HG03025 (cell line): Measurements from ENCODE around the gene NLGN2.

Source experiments
- ATAC-seq: cut with Tn5 transposase; IDR thresholded peaks from one replicate; pipeline ENCODE4 v1.9.1; 2021; ENCODE audit warnings: mild to moderate bottlenecking, moderate library complexity; ENCODE audit not compliant: unreplicated experiment, low FRiP score

The NLGN2 gene

DNA sequence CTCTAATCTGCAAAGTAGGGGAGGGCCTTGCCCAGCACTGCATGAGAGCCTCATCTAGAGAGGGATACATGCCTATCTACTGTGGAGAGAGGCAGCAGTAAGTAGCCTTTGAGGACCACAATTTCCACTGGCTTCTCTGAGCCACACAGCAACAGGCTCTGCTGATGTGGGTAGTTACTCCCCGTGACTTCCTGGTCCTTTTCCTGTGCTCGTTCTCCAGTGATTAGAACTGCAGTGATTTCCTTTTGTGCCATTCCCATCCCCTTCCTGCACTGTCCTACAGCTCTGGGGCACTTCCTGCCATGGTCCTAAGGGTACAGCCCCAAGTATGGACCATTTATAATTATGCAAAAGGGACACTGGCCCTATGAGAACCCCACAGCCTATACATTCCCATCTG is 16.3 kb upstream of the NLGN2 start:
- ATAC-seq: no peak

DNA sequence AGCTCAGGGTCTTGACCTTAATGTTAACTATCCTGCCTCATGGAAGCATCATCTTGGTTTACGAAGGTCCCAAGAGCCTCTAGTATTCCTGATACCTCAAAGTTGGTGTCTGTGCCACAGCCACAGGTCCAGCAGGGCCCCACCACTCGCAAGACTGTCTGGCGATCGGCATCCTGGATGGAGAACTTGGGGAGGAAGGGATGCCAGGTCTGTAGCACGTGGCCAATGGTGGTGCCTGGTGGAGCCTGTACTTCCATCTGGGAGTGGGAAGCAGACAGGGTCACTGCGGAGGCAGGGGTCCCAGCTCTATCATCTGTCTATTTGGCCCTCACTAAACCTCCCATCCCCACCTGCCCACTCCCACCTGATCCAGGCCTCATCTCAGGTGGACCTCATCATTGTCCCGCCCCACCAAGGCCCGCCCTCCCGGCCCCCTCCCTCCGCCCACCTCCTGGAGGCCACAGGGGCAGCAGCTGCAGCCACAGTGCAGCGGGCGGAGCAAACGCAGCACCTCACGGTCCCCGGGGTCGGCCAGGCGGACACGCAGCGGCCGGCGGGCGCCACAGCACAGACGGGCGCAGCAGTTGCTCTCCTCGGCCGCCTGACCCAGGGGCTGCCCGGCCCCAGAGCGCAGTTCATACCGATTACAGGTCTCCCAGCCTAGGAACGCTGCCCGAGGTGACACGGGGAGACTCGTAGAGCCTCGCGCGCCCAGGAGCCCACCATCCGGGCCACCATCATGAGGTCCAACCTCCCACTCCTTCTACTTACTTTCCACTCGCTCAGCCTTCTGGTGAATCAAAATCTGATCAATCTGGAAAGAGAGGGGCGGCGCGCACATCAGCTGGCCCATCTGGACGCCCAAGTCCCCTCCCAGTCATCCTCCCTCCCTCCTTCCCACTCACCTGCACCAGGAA is 14.7 kb upstream of the NLGN2 start:
- ATAC-seq: no peak

DNA sequence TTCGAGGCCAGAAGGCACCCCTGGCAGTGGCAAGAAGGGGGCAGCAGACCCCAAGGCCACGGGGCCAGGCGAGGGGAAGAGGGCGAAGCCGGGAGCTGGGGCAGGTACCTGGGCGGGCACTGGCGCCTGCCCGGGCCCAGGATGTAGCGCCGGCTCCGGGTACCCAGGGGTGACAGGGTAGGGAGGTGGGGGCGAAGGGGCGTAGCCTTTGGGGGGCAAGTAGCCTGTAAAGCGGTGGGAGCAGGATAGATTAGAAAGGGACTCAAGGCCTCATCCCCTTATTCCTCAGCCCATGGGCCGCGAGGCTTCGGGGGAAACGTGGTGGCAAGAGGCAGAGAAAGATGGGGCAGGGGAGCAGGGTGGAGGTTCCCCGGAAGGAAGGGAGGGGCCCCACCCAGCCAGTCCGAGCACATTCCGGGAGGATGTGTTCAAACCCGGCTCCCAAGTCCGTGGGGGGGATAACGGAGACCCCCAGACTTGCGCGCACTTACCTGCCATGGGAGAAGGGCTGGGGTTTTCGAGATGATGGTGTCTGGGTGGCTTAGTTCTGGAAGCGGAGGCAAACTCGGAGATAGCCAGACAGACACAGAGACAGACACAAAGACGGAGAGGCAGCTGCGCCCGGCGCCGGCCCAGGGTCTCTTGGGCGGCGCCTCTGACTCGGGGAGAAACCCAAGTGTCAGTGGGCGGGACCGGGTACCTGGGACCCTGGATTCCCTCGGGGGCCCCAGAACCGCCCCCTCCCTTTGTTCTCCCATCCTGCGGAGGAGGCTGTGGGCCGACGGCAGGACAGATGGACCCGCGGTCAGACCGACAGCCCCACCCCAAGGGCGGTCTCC is 13.8 kb upstream of the NLGN2 start:
- peak; percentile 33 for ATAC-seq

DNA sequence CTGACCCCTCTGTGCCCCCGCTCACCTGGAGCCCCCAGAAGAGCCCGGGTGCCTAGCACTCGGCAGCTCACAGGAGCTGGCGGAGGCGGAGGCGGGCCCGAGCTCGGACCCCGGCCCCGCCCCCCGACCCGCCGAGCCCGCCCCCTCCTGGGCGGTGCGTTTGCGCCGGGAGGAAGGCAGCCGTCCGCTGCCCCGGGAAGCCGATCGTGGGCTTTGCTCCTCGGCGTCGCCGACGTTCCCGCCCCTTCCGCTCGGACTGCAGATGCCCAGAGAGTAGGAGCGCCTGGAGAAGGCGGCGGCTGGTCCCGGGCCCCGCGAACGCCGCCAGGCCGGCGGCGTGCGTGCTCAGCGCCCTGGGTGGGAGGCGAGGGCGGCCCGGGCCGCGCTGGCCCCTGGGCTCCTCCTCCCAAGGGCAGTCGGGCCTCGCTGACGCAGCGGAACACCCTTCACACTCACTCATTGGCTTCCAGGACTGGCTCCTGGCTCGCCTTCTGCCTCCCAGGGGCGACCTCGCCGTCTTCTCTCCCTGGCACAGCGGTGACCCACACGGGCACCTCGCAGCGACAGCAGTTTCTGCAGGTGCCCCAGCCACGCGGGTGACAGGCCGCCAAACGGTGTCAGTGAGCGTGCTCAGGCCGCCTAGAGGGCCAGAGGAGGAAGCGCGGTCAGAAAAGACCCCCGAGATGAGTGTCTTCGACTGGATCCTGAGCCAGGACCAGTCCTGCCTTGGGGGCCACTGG is 13.0 kb upstream of the NLGN2 start, which contains the start of gene PLSCR3:
PLSCR3 (minus strand) TSS at position 74 of the 740 bp plus-strand sequence. CDS start 415 bp downstream, outside the sequence.
- ATAC-seq: peak; percentile 59

DNA sequence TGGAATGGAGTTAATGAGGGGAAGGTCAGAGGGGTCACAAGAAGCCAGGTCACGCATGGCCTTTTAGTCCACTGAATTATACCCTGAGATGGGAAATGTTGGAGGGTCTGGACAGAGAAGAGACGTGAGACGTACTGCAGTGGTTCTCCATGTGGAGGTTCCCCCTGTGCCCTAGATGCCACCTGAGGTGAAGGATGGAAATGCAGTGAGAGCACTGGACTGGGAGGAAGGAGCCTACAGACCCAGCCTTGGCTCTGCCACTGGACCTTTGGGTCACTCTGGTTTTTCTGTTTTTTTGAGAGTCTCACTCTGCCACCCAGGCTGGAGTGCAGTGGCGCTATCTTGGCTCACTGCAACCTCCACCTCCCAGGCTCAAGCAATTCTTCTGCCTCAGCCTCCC is 11.5 kb upstream of the NLGN2 start:
- no peak for ATAC-seq

DNA sequence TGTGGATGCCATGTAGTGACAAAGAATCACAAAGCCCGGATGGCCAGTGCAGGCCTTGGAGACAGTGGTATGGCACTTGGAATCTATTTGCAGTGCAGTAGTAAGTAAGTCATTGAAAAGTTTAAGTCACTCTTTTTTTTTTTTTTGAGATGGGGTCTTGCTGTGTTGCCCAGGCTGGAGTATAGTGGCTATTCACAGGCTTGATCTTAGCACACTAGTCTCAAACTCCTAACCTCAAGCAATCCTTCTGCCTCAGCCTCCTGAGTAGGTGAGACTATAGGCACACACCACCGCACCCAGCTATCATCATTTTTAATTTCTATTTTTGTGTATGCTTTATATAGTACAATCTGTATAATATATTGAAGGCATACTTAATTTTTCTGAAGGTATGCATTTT is 9.0 kb upstream of the NLGN2 start:
- no peak for ATAC-seq

DNA sequence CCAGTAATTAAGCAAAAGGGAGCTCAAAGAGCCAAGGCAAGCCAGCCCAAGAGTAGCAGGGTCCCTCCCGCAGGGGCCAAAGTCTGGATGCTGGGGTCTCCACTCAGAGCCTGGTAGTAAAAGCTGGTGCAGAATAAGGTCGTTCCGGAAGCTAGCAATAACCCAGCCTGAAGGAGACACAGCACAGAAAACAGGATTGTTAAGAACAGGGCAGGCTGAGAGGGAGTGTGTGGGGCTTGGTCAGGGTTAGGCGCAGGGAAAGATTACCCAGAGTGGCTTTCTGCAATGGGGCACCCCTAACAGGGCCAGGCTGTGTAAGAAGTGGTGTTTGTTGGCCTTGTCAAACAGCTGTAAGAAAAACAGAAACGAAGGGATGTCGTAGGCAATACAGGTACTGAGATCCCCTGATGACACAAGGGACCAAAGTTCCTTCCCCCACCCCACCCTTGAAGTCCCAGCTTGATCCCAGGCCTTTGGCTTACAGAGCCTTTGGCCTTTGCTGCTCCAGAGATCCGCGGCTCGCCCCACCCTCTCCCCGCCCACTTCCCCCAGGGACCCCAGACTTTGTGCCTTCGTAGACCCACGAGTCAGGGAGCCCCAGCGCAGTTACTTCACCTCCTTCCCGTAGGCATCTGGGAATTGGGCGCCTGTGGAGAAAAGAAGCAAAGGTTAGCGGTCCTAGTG is 4.5 kb upstream of the NLGN2 start:
- ATAC-seq: no peak

DNA sequence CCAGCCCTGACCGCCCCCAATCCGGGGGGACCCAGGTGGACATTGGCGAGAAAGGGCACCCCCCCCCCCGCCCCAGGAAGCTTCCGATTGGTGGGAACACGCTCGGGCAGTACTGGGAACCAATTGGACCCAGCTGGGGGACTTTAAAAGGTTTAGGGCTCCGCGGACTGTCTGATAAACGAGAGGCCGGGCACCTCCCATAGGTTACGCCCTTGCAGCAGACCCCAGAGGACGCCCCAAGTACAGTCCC is 4.0 kb upstream of the NLGN2 start:
- no peak for ATAC-seq

DNA sequence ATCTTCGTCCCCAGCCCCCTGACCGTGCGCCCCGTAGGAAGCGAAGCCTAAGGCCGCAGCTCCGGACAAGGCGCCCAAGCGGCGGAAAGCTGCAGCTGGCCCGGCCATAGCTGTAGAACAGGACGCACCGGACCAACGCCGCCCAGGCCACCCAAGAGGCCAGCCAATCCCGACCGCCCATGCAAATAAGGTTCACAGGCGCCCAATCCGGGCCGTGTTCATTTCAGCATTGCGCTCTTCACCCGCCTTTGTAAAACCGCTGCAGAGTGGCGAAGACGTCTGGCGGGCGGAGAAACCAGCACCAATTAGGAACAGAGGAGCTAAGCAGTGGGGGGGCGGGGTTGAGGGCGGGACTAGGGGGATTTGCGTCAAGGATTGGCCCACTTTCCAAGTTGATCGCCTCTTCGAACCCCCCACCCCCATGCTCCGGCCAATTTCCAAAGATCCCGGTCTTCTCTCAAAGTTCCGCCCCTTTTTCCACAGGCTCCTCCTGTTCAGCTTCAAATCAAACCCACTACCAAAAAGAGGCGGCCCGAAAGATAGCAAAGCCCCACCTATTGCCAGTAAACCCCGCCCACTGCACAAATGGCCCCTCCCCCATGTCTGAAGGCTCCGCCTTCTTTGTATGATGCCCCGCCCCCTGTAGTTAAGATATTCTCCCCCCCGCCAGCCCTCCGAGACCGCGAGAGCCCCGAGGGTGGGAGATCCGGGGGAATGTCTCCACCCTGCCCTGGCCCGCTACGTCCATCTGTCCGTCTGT is 3.5 kb upstream of the NLGN2 start, which contains the start of gene TMEM256:
TMEM256 (minus strand) TSS at position 121 of the 760 bp plus-strand sequence; CDS start at position 108, 13 bp downstream.
- ATAC-seq: peak; percentile 81

DNA sequence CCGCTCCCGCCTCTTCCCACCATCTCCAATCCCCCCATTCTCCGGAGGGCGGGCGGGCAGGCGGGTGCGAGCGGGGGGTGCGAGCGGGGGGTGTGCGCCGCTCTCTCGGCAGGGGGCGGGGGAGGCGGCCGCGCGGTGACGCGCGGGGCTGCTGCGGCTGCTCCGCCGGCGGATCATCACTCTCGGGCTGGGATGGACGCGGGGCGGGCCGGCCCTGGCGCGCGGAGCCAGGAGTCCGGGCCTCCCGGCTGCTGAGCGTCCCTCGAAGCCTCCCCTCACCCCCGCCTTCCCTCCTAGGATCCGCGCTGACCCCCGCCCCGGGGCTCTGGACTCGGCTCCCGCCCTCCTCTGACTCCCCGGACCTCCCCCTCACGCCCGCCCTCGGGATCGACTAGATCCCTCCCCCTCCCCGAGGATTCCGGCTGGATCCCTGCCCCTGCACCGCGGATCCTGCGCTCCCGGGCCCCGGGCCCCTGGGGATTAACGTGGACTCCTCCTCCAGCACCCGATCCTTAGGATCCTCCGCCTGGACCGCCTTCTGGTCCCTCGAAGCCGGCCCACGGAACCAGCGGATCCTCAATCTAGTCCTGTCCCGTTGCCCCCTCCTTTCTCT is 2.8 kb upstream of the NLGN2 start:
- peak; percentile 7 for ATAC-seq

DNA sequence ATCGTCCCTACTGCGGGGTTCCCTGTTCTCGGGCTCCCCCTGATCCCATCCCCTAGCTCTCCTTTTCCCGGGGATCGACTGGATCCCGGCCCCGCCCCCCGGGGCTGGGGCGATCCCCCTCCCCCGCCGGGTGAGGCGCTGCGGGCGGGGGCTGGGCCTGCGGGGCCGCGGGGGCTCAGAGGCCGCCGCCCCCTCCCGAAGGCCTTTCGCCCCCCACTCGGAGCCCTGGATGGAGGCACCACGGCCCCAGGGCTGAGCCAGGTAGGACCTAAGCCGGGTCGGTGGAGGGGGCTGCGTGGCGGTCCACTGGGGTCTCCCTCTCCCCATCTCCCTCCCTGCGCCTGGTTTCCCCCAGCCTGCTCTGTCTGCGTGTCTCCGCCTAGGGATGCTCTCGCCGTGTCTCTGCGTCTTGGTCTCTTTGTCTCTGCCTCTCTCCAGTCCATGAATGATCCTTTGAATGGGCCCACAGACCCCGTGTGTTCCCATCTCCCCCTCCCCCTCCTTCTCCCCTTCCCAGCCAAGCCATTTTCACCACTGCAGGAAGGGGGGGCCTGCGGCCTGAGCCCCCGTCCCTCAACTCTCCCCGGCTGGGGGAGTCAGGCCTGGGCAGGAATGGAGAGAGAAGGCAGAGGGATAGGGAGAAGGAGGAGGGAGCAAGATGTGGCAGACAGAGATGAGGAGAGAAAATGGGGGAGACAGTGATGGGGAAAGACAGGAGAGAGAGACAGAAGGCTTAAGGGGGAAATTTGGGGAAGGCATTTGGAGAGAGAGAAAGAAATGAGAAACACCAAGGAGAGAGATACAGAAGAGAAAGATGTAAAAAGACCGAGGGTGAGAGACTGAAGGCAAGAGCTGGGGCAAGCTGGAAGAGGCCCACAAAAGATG is 2.1 kb upstream of the NLGN2 start:
- ATAC-seq: no peak

DNA sequence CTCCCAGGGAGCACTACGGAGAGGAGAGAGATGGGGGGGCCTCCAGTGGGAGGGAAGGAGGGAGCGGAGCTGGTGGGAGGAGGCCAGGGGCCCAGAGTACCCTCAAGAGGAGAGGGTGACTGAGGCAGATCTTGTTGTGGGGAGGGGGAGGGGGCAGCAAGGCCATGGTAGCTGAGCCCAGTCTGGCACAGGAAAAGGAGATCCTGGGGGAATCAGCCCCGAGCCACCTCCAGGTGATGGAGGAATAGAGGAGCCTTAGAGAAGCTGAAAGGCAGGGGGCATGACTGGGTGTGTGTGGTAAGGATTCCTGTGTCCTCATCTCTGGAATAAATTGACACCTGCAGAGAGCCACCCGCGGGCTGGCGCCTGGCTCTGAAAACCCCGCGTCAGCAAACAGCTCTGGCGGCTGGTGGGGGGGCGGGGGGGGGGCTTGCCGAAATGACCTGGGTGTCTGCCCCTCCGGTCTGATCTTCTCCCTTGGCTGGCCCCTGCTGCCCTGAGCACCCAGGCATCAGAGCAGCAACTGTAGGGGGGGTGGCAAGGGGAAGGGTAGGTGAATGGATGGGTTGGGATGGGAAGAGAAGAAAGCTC is 1.3 kb upstream of the NLGN2 start:
- ATAC-seq: no peak

DNA sequence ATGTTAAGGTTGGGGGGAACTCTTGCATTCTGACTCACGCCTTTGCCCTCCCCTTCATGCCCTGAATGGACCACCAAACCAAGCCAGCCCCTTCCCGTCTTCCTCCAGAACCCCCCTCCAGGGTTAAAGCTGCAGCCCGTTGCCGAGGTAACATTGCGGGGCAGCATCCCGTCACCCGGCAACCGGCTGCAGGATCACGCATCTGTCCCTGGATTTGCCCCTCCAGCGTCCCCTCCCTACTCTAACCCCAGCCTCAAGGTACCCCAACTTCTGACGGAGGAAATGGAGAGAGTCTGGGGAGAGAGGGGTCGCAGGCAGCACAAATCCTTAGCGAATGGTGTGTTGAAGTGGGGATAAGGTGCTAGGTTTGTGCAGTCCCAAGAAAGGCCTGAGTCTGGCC is 563 bp upstream of the NLGN2 start:
- no peak for ATAC-seq

DNA sequence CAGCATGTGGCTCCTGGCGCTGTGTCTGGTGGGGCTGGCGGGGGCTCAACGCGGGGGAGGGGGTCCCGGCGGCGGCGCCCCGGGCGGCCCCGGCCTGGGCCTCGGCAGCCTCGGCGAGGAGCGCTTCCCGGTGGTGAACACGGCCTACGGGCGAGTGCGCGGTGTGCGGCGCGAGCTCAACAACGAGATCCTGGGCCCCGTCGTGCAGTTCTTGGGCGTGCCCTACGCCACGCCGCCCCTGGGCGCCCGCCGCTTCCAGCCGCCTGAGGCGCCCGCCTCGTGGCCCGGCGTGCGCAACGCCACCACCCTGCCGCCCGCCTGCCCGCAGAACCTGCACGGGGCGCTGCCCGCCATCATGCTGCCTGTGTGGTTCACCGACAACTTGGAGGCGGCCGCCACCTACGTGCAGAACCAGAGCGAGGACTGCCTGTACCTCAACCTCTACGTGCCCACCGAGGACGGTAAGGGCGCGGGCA is 645 bp downstream of the NLGN2 start:
- no peak for ATAC-seq

DNA sequence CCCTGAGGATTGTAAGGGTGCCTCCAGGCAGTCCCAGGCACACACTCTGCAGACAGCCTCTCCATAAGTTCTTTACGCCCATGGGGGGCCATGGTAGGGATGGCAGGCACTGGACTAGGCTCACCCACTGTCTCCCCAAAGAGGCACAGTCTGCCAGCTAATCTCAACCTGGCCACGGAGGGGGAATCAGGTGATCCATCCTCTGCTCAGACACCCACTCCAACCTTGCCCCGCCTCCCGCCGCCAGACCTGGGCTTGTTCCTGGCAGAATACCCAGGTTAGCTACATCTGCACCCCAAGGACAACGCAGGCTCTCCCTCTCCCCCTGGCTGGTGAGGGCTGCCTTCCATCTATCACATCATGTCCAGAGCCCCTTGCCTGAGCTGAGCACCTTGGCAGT is 1.2 kb downstream of the NLGN2 start:
- ATAC-seq: no peak

DNA sequence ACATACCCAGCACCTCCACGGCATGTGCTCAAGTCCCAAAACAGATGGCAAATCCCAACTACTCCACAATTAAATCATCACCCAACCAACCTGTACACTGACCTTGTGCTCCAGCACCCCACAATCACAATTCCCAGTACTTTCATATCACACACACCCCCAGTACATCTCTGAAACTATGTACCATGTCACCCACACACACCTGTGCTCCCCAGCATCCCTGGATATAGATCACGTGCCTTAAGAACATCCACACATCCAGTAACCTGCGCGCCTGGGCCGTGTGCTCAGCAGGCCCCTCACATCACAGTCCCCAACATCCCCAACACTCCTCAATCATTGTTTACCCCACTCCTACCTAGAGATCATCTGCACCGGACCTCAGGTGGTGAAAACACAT is 2.1 kb downstream of the NLGN2 start:
- ATAC-seq: no peak

DNA sequence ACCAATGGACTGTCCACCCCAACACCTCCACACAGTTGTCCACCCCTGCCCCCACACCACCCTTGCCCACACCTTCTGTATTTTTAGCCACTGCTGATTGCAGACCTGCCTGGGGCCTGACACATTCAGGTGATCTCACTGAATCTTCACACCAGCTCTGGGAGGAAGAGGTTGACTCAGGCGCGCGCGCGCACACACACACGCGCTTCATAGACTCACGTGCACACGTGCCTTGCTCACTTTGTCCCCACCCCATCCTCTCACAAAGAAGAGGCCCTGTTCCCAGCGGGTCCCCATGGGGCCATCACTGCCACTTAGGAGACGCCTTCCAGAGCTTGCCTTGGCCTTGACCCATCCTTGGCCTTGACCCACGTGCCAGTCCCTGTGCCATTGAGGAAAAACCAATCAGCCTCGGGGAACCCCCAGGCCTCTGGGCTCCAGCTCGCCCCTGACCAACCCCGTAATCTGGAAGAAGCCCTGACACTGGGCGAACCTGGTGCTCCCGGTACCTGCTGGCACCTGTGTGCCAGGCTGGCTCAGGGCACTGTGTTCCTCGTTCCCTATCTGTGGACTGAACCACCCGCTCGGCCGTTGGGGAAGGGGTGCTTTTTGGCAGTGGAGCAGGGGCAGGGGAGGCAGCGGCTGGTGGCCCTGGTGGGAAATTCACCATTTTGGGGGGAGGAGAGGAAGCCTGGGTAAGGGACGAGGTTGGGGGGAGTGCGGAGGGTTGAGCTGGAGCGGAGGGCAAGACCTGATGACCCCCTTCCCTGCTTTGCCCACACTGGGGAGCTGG is 3.2 kb downstream of the NLGN2 start:
- no peak for ATAC-seq
